GM18858 (cell line): Measurements from ENCODE around the gene CD28.
"Not testable (repeated sequence)": the region's sequence is repeated elsewhere in the genome, so short reads cannot be mapped to it uniquely, and the experiment has no call there.

Experiments used
- ATAC-seq: cut with Tn5 transposase; IDR thresholded peaks from one replicate; pipeline ENCODE4 v1.9.1; 2021; ENCODE audit not compliant: unreplicated experiment

Gene CD28

GRCh38 chr2:203743441-203743981, 37.1 kb downstream of the CD28 start:
- no peak for ATAC-seq

- no peak for ATAC-seq
Measured at GRCh38 chr2:203744091-203744490, 37.7 kb downstream of the CD28 start.

- ATAC-seq = no peak
Measured at GRCh38 chr2:203745267-203745666, 38.8 kb downstream of the CD28 start.

GRCh38 chr2:203748331-203749126, 42.1 kb downstream of the CD28 start:
- no peak for ATAC-seq

- ATAC-seq = no peak
Measured at GRCh38 chr2:203750346-203751068, 44.1 kb downstream of the CD28 start.

GRCh38 chr2:203751685-203752271, 45.3 kb downstream of the CD28 start:
- no peak for ATAC-seq

GRCh38 chr2:203756161-203756560, 49.7 kb downstream of the CD28 start:
- ATAC-seq = no peak

GRCh38 chr2:203758841-203759689, 52.6 kb downstream of the CD28 start:
- ATAC-seq = no peak

- no peak for ATAC-seq
Measured at GRCh38 chr2:203759690-203760365, 53.4 kb downstream of the CD28 start.

- ATAC-seq = no peak
Measured at GRCh38 chr2:203761121-203761520, 54.7 kb downstream of the CD28 start.

- ATAC-seq = no peak
Measured at GRCh38 chr2:203763241-203763937, 57.0 kb downstream of the CD28 start.

- ATAC-seq = no peak
Measured at GRCh38 chr2:203763938-203764664, 57.7 kb downstream of the CD28 start.

GRCh38 chr2:203772456-203773165, 66.2 kb downstream of the CD28 start:
- ATAC-seq = no peak

GRCh38 chr2:203774760-203775159, 68.3 kb downstream of the CD28 start:
- no peak for ATAC-seq

- ATAC-seq = no peak
Measured at GRCh38 chr2:203775684-203776083, 69.2 kb downstream of the CD28 start.

GRCh38 chr2:203777030-203777429, 70.6 kb downstream of the CD28 start:
- ATAC-seq = no peak

GRCh38 chr2:203779477-203780073, 73.1 kb downstream of the CD28 start:
- ATAC-seq = not testable (repeated sequence)

GRCh38 chr2:203780231-203780630, 73.8 kb downstream of the CD28 start:
- ATAC-seq = no peak
